ENCODE measurements around the gene SERINC3.

Gene SERINC3

GRCh38 chr20:44532981-44533331, 11.1 kb upstream of the SERINC3 start:
- no peak for DNase-seq (ENCODE audit: low read depth in 2 of 2)

DNA sequence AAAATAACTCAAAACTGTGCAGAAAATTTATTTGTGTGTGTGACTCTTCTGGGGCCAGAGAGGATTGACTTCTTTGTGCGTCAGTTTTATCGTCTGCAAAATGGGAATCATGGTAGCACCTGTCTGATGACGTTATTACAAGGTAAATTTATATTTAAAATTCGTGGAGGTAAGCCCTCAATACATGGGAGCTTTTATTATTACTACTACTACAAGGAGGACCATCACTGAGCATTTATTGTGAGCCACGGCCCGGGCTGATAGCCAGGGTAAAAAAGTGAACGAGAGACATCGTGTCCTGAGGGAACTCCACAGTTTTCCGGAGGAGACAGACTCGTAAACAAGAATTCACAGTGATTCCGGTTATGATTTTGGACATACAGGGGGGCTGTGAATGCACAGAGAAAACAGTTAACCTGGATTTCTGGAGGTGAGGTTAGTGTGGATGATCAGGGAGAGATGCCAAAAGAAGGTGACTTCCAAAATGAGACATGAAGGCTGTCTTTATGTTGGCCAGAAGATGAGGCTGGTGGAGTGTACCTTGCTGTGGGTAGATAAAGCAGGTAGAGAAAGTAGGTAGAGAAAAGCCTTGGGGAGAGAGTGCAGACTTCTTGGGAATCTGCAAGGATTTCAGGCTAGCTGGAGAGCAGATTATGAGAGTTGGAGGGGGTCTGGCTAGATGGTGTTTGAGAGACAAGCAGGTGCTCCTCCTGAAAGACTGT, 10.6 kb upstream of the SERINC3 start:
- no peak for DNase-seq (ENCODE audit: low read depth in 2 of 2)

DNA sequence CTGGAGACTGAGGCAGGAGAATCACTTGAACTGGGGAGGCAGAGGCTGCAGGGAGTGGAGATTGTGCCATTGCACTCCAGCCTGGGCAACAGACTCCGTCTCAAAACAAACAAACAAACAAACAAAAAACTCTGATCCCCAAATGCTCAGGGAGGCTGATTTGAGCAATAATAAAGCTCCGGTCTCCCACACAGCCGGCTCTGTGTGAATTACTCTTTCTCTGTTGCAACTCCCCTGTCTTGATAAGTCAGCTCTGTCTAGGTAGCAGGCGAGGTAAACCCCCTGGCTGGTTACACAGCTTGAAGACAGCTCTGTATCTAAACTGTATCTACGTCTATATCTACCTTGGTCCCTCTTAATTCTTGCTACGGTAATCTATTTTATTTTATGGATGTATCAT, 6.4 kb upstream of the SERINC3 start:
- no peak for DNase-seq (ENCODE audit: low read depth in 2 of 2)

GRCh38 chr20:44527716-44528199, 5.9 kb upstream of the SERINC3 start:
- no peak for DNase-seq (ENCODE audit: low read depth in 2 of 2)

- no peak for DNase-seq (ENCODE audit: low read depth in 2 of 2)
These were observed 4.3 kb upstream of the SERINC3 start for GRCh38 chr20:44526129-44526528.

- DNase-seq (ENCODE audit: low read depth in 2 of 2) = no peak
These were observed 1.9 kb upstream of the SERINC3 start for GRCh38 chr20:44523746-44524145.

DNA sequence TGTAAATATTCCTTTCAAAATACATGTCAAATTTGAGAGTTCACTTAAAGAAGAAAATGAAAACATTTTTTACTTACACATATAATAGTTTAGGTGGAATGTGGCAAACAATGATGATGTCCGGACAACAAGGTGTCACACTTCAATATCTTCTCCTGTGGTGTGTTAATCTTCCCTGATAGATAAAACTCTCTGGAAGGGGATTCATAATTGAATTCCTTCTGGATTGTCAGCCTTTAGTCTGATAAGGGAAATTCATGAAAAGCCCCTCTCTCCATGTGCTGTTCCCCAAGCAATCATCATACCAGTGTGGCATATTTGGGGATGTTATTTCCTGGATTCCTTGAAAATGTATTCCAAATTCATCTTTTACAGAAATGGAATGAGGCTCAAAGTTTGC, 971 bp upstream of the SERINC3 start:
- DNase-seq (ENCODE audit: low read depth in 2 of 2) = no peak

- DNase-seq (ENCODE audit: low read depth in 2 of 2) = no peak
These were observed 989 bp downstream of the SERINC3 start for GRCh38 chr20:44520881-44521280.

GRCh38 chr20:44518248-44518647, 3.6 kb downstream of the SERINC3 start:
- no peak for DNase-seq (ENCODE audit: low read depth in 2 of 2)

- no peak for DNase-seq (ENCODE audit: low read depth in 2 of 2)
These were observed 4.4 kb downstream of the SERINC3 start for GRCh38 chr20:44517454-44517853.

- no peak for DNase-seq (ENCODE audit: low read depth in 2 of 2)
These were observed 5.4 kb downstream of the SERINC3 start for GRCh38 chr20:44516491-44516890.

- DNase-seq (ENCODE audit: low read depth in 2 of 2) = no peak
These were observed 8.0 kb downstream of the SERINC3 start for GRCh38 chr20:44513871-44514270.

- no peak for DNase-seq (ENCODE audit: low read depth in 2 of 2)
These were observed 12.1 kb downstream of the SERINC3 start for GRCh38 chr20:44509762-44510161.

GRCh38 chr20:44504402-44505307, 17.2 kb downstream of the SERINC3 start:
- no peak for DNase-seq (ENCODE audit: low read depth in 2 of 2)

GRCh38 chr20:44502968-44503367, 18.9 kb downstream of the SERINC3 start:
- DNase-seq (ENCODE audit: low read depth in 2 of 2) = no peak

DNA sequence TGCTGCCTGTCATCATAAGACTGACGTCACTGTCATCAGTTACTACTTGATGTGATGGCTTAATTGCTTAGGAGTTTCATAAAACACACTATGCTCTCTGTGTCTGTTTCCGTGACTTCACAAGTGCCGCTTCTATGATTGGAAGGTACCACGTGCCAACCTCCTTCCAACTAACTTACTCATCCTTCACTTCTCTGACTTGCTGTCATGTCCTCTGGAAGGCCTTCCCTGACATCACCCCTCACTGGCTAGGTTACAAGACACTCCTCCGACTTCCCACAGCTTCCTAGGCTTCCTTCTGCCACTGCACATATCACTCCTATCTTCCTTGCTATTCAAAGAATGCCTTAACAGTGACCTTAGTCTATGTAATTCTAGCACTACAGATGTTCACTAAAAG, 20.4 kb downstream of the SERINC3 start:
- no peak for DNase-seq (ENCODE audit: low read depth in 2 of 2)

GRCh38 chr20:44500221-44500620, 21.6 kb downstream of the SERINC3 start:
- DNase-seq (ENCODE audit: low read depth in 2 of 2) = no peak

DNA sequence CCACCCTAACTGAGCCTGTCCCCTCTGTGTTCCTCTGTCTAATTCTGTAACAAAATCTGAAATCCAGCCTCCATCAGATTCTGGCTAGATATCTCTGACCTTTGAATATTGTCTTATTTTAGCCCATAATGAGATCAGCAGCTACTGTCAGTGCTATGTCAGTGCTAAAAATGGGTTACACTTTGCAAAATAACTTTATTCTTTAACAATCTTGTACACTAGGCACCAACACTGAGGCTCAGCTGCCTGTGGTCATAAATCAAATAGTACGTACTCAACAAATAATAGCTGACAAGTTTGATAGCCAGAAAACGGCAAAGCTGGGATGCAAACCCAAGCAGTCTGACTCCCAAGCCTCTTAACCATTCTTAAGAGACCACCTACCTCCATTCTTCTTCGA, 24.1 kb downstream of the SERINC3 start:
- no peak for DNase-seq (ENCODE audit: low read depth in 2 of 2)

DNA sequence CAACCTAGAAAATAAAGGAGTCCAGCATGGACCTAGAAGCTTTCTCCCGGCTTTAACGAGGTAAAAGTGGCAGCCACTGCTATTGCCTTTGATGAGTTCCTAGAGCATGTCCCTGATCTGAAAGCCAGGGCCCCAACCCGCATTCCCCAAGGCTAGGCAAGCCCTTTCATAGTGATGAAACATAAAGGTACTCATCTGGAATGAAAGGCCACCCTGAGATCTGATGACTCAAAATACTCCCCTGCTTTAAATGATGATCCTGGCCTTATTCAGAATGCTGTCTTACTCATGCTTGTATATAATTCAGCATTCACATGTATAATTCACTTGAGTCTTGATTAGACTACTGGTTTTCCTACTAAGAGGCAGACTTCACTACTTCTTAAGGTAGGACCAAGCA, 24.9 kb downstream of the SERINC3 start:
- no peak for DNase-seq (ENCODE audit: low read depth in 2 of 2)

- no peak for DNase-seq (ENCODE audit: low read depth in 2 of 2)
These were observed 25.9 kb downstream of the SERINC3 start for GRCh38 chr20:44495802-44496481.

- DNase-seq (ENCODE audit: low read depth in 2 of 2) = no peak
These were observed 26.6 kb downstream of the SERINC3 start for GRCh38 chr20:44495257-44495656.

DNA sequence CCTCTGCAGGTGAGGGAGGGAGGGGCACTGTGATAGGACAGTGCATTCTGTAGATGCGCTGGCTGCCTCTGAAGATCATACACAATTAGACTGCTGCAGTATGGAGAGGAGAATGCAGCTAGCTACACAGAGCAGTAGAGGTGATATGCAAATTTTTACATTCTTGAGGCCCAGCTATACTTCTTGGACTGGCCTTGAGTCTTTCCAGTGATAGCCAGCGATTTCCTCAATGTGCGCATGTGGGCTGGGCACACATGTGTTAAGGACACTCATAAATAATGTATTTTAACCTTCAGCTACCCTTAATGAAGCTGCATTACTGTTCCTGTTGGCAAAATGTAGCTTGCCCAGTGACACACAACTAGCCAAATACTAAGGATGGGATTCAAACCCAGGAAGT, 27.2 kb downstream of the SERINC3 start:
- DNase-seq (ENCODE audit: low read depth in 2 of 2) = no peak

DNA sequence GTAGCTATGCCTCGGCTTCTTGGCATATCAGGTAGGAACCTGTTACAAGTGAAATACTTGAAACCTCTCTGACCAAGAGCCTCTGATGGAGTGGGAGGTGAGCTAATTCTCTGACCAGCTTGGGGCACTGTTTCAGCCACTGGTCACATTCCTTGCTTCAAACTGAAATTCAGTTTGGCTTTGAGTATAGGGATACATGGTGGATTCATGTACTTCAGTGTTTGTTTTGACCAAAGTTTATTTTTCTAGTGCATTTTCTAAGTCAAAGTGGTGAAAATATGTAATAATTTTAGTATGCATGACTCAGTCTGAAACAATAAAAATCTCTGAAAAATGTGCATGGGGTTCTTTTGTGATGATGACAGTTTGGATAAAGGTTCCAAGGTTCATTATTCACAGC, 27.6 kb downstream of the SERINC3 start:
- DNase-seq (ENCODE audit: low read depth in 2 of 2) = no peak

All from stimulated activated CD4-positive, alpha-beta T cell treated with anti-CD3 and anti-CD28 coated beads, Interleukin-1b, Interleukin-23, amount 100 ng/mL, for 1 hour (primary cell).